Trophoblast cell (in vitro differentiated cells and primary cell): ENCODE data around the gene THOC2.
"Not testable (repeated sequence)": the region's sequence is repeated elsewhere in the genome, so short reads cannot be mapped to it uniquely, and the experiment has no call there.

ENCODE experiments used
- DNase-seq, 2 donors: peaks; one replicate each; pipeline ENCODE4 v3.0.0-alpha.2; 2016
- H2AFZ ChIP-seq: 2 replicates; pipeline ENCODE4 v1.6.1; 2013; ENCODE audit warnings: low read length, moderate library complexity, mild to moderate bottlenecking; ENCODE audit not compliant: insufficient read depth, poor library complexity
- H2AK5ac ChIP-seq: 2 replicates; pipeline ENCODE4 v1.6.1; 2013; ENCODE audit warnings: mild to moderate bottlenecking, low read length
- H2BK120ac ChIP-seq: 2 replicates; pipeline ENCODE4 v1.6.1; 2013; ENCODE audit warnings: low read length, mild to moderate bottlenecking, moderate library complexity; ENCODE audit not compliant: insufficient read depth, poor library complexity
- H2BK12ac ChIP-seq: 2 replicates; pipeline ENCODE4 v1.6.1; 2013; ENCODE audit warnings: mild to moderate bottlenecking, low read length, moderate library complexity
- H2BK5ac ChIP-seq: 2 replicates; pipeline ENCODE4 v1.6.1; 2013; ENCODE audit warnings: low read length, low read depth, moderate library complexity, mild to moderate bottlenecking; ENCODE audit not compliant: poor library complexity
- H3K14ac ChIP-seq: 2 replicates; pipeline ENCODE4 v1.6.1; 2013; ENCODE audit warnings: mild to moderate bottlenecking, low read length
- H3K18ac ChIP-seq: 2 replicates; pipeline ENCODE4 v1.6.1; 2013; ENCODE audit warnings: mild to moderate bottlenecking, low read length
- H3K23ac ChIP-seq: 2 replicates; pipeline ENCODE4 v1.6.1; 2013; ENCODE audit warnings: low read length
- H3K27ac ChIP-seq: 2 replicates; pipeline ENCODE4 v1.5.1; 2013; ENCODE audit warnings: low read depth, mild to moderate bottlenecking, inconsistent platforms, low read length, moderate library complexity
- H3K27me3 ChIP-seq: 2 replicates; pipeline ENCODE4 v1.6.1; 2013; ENCODE audit warnings: inconsistent platforms, mild to moderate bottlenecking, low read length, moderate library complexity; ENCODE audit not compliant: insufficient read depth
- H3K36me3 ChIP-seq, 2 experiments: 1 replicate in 1 of 2; 2 replicates in 1 of 2; pipeline ENCODE4 v1.6.1; 2013; ENCODE audit warnings: low read length in 2 of 2, mild to moderate bottlenecking in 2 of 2, moderate library complexity in 1 of 2; ENCODE audit not compliant: insufficient read depth in 2 of 2, control insufficient read depth in 1 of 2
- H3K4ac ChIP-seq: 2 replicates; pipeline ENCODE4 v1.6.1; 2013; ENCODE audit warnings: low read depth, mild to moderate bottlenecking, low read length, moderate library complexity
- H3K4me1 ChIP-seq, 2 experiments: 1 replicate in 1 of 2; 2 replicates in 1 of 2; pipeline ENCODE4 v1.6.1; 2013; ENCODE audit warnings: low read length in 2 of 2, mild to moderate bottlenecking in 2 of 2, moderate library complexity in 1 of 2; ENCODE audit not compliant: insufficient read depth in 2 of 2, control insufficient read depth in 1 of 2
- H3K4me2 ChIP-seq: 2 replicates; pipeline ENCODE4 v1.6.1; 2013; ENCODE audit warnings: inconsistent platforms, mild to moderate bottlenecking, low read length, moderate library complexity
- H3K4me3 ChIP-seq: 2 replicates; pipeline ENCODE4 v1.5.1; 2013; ENCODE audit warnings: mild to moderate bottlenecking, low read depth, low read length, inconsistent platforms
- H3K79me1 ChIP-seq: one replicate; pipeline ENCODE4 v1.6.1; 2013; ENCODE audit warnings: low read length
- H3K79me2 ChIP-seq: 2 replicates; pipeline ENCODE4 v1.6.1; 2013; ENCODE audit warnings: low read length, mild to moderate bottlenecking; ENCODE audit not compliant: control insufficient read depth, insufficient read depth, poor library complexity
- H3K9ac ChIP-seq: 2 replicates; pipeline ENCODE4 v1.6.1; 2013; ENCODE audit warnings: mild to moderate bottlenecking, low read length
- H3K9me3 ChIP-seq: 2 replicates; pipeline ENCODE4 v1.6.1; 2013; ENCODE audit warnings: low read depth, mild to moderate bottlenecking, control low read depth, inconsistent platforms, low read length; ENCODE audit not compliant: insufficient read depth
- H4K12ac ChIP-seq: 2 replicates; pipeline ENCODE4 v1.6.1; 2013; ENCODE audit warnings: low read depth, mild to moderate bottlenecking, low read length, moderate library complexity
- H4K8ac ChIP-seq: 2 replicates; pipeline ENCODE4 v1.6.1; 2013; ENCODE audit warnings: low read depth, mild to moderate bottlenecking, low read length, moderate library complexity
- H4K91ac ChIP-seq: one replicate; pipeline ENCODE4 v1.6.1; 2013; ENCODE audit warnings: low read depth, mild to moderate bottlenecking, low read length, moderate library complexity
- WGBS: extraction: QIAGEN DNeasy Blood & Tissue Kit; methylation state at CpG from one replicate; pipeline ENCODE4 v1.1.7; 2013; ENCODE audit warnings: missing lambda C conversion rate; ENCODE audit not compliant: insufficient read length, insufficient coverage; ENCODE audit errors: extremely low coverage; 5-methylcytosine and 5-hydroxymethylcytosine counted together

THOC2 gene

GRCh38 chrX:123663720-123664119, 69.1 kb downstream of the THOC2 start:
- H3K9ac ChIP-seq, H2BK5ac ChIP-seq, H2AFZ ChIP-seq, H4K8ac ChIP-seq, H3K4me2 ChIP-seq, H4K91ac ChIP-seq, H2AK5ac ChIP-seq, H3K27me3 ChIP-seq, H3K9me3 ChIP-seq, H3K18ac ChIP-seq, H4K12ac ChIP-seq, H3K4ac ChIP-seq, H2BK12ac ChIP-seq, H3K14ac ChIP-seq, H3K27ac ChIP-seq, DNase-seq, H3K36me3 ChIP-seq, H3K79me2 ChIP-seq, H3K23ac ChIP-seq, H2BK120ac ChIP-seq, H3K79me1 ChIP-seq, H3K4me3 ChIP-seq, H3K4me1 ChIP-seq: not testable (repeated sequence)
- WGBS = no CpG with 5 or more reads among the region's 3 CpGs

- no CpG with 5 or more reads among the region's 9 CpGs for WGBS
- H3K9ac ChIP-seq, H4K12ac ChIP-seq, H2BK120ac ChIP-seq, H3K27me3 ChIP-seq, H2AK5ac ChIP-seq, H3K4me3 ChIP-seq, H3K36me3 ChIP-seq, H3K4me2 ChIP-seq, H3K79me1 ChIP-seq, H4K91ac ChIP-seq, H3K9me3 ChIP-seq, H4K8ac ChIP-seq, H2BK5ac ChIP-seq, H2BK12ac ChIP-seq, DNase-seq, H3K4ac ChIP-seq, H3K79me2 ChIP-seq, H3K27ac ChIP-seq, H2AFZ ChIP-seq, H3K18ac ChIP-seq, H3K4me1 ChIP-seq, H3K23ac ChIP-seq, H3K14ac ChIP-seq: not testable (repeated sequence)
Observed at GRCh38 chrX:123656507-123656906, 76.3 kb downstream of the THOC2 start.

DNA sequence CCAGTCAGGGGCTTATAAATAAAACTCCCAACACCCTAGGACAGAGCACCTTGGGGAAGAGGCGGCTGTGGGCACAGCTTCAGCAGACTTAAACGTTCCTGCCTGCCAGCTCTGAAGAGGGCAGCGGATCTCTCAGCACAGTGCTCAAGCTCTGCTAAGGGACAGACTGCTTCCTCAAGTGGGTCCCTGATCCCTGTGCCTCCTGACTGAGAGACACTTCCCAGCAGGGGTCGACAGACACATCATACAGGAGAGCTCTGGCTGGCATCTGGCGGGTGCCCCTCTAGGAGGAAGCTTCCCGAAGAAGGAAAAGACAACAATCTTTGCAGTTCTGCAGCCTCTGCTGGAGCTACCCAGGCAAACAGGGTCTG, 84.1 kb downstream of the THOC2 start:
- H3K27ac ChIP-seq, H3K9me3 ChIP-seq, H2BK12ac ChIP-seq, H3K14ac ChIP-seq, H3K9ac ChIP-seq, H3K4ac ChIP-seq, H3K79me1 ChIP-seq, H3K23ac ChIP-seq, H4K8ac ChIP-seq, H2AFZ ChIP-seq, H3K79me2 ChIP-seq, H3K4me3 ChIP-seq, H3K4me2 ChIP-seq, H3K36me3 ChIP-seq, H3K4me1 ChIP-seq, H3K18ac ChIP-seq, H4K91ac ChIP-seq, DNase-seq, H2AK5ac ChIP-seq, H3K27me3 ChIP-seq, H2BK120ac ChIP-seq, H4K12ac ChIP-seq, H2BK5ac ChIP-seq: not testable (repeated sequence)
- no CpG with 5 or more reads among the region's 6 CpGs for WGBS

- Histone ChIP-seq H3K4me3 (no peak overlapping the region), H3K18ac (no peak overlapping the region), H2AFZ (no peak overlapping the region), H3K4me2 (peak overlapping the region; percentile 48), H3K36me3 (no peaks in the 10 kb centered on the region), H2BK120ac (no peak overlapping the region), H3K23ac (no peak overlapping the region), H3K9ac (no peak overlapping the region), H2BK12ac (no peak overlapping the region), H3K79me2 (no peaks in the 10 kb centered on the region), H3K79me1 (no peaks in the 10 kb centered on the region), H4K91ac (no peak overlapping the region), H3K9me3 (no peaks in the 10 kb centered on the region), H3K27me3 (no peaks in the 10 kb centered on the region), H3K14ac (no peak overlapping the region), H3K4ac (no peak overlapping the region), H3K27ac (no peak overlapping the region), H2AK5ac (no peak overlapping the region), H2BK5ac (no peak overlapping the region), H4K8ac (no peak overlapping the region), H3K4me1 (peaks cover 4% of the 10 kb centered on the region in 2 experiments), H4K12ac (no peak overlapping the region)
- no peak for DNase-seq
- no CpG with 5 or more reads among the region's 20 CpGs for WGBS
Observed at GRCh38 chrX:123648028-123648810, 84.6 kb downstream of the THOC2 start.
